HG03460 (cell line): ENCODE measurements around the gene NR3C2.

ENCODE experiments used
- ATAC-seq: cut with Tn5 transposase; IDR thresholded peaks from one replicate; pipeline ENCODE4 v1.9.1; 2021; ENCODE audit not compliant: unreplicated experiment

Gene NR3C2

DNA sequence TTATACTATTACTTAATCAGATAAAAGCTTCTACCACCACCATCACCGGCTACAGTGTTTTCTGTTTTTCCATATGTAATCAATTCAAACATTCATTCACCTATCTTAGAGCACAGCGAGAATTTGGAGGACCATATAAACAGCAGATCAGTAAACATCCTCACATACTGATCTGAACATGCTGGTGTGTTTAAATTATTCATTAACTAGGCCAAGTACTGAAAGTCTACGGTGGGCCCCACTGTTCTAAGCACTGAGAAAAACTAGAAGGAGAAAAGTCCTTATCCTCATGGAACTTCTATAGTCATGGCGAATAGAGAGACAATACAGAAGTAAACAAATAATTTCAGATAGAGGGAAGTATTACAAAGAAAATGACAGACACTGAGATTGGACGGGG is 176.6 kb downstream of the NR3C2 start:
- no peak for ATAC-seq

DNA sequence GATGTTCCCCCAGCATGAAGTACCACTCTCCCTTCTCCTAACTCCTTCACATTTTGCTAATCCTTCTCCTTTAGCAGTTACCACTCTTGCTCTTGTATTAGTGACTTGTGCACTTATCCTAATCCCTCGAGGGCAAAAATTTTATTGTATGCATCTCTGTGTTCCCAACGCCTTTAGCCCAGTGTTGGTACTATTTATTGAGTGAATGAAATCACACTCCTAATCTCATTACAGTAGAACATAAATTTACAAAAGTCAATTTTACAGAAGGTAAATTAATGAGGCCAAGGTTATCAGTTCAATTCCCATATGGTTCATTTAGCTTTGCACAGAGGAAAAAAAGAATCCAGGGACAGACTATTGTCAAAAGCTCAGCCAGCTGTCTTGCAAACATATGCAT is 178.4 kb downstream of the NR3C2 start:
- no peak for ATAC-seq

- no peak for ATAC-seq
These were observed 179.1 kb downstream of the NR3C2 start for GRCh38 chr4:148263127-148263526.

DNA sequence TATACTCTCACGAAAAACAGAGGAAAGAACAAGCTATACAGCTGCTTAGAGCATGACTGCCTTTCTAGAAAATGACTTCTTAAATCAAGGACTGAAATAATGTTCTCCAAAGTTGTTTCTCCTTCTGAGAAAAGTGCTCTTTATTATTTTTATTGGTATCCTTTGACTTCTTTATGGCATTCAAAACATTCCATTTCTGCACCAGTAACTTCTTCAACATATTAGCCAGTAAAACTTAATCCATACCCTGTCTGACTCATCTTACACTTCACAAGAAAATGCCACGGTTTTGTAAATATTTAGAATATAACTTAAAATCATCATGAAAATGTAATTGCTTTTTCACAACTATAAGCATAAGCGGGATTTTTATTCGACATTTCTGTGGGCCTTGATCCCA is 180.4 kb downstream of the NR3C2 start:
- ATAC-seq = no peak

DNA sequence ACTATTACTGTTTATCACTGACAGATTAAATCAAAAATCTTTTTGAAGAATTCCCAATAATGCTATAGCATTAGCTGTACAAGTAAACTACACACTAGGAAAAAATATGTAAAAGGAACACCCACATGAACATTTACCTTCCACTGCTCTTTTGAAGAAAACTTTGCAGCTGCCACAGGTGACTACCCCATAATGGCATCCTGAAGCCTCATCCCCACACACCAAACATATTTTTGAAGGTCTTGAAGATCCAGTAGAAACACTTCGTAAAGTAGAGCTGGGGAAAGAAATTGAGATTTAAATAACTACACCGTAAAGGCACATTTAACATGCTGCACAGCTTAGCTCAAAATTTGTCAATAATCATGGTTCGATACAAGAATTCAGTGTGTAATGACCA is 182.4 kb downstream of the NR3C2 start:
- ATAC-seq = no peak

GRCh38 chr4:148258535-148258934 is 183.7 kb downstream of the NR3C2 start:
- ATAC-seq = no peak

- no peak for ATAC-seq
These were observed 186.9 kb downstream of the NR3C2 start for GRCh38 chr4:148255344-148255720.

- ATAC-seq = no peak
These were observed 187.4 kb downstream of the NR3C2 start for GRCh38 chr4:148254621-148255343.

GRCh38 chr4:148253768-148254167 is 188.4 kb downstream of the NR3C2 start:
- no peak for ATAC-seq

DNA sequence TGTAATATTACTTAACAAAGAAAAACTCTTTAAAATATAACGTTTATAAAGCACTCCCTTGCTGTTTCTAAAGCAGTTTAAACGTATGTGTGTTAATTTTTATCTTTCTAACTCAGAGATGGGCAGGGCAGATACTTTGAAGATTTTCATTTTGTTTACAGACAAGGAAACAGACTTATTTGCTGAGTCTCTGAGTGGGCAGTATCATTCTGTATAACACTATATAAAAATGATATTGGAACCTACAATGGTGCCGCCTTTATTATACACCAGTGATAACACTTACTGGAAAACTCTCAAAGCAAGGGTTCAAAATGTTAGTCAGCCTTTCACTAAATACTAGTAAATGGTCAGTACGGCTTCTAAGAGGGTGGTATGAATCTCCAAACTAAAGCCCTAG is 193.4 kb downstream of the NR3C2 start:
- ATAC-seq = no peak

GRCh38 chr4:148245015-148245414 is 197.2 kb downstream of the NR3C2 start:
- no peak for ATAC-seq

- ATAC-seq = no peak
These were observed 198.4 kb downstream of the NR3C2 start for GRCh38 chr4:148243837-148244236.

DNA sequence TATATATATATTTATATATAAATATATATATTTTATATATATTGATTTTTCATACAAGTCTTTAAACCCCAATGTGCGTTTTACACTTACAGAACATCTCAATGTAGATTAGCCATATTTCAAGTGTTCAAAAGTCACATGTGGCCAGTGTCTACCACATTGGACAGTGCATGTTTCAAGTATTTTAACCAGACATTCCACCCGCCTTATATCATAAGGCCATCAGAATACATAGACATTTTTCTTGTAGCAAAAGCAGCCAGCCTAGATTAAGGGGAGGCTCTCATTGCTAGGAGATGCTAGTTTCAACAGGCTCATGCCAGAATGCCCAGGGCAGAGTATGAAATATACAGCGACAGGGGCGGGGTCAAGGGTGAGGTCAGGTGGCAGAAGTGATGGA is 202.0 kb downstream of the NR3C2 start:
- no peak for ATAC-seq

- no peak for ATAC-seq
These were observed 202.7 kb downstream of the NR3C2 start for GRCh38 chr4:148239494-148239985.

GRCh38 chr4:148238811-148239493 is 203.3 kb downstream of the NR3C2 start:
- ATAC-seq = no peak

- no peak for ATAC-seq
These were observed 204.1 kb downstream of the NR3C2 start for GRCh38 chr4:148238086-148238485.

- no peak for ATAC-seq
These were observed 206.4 kb downstream of the NR3C2 start for GRCh38 chr4:148235809-148236208.

- ATAC-seq = no peak
These were observed 212.4 kb downstream of the NR3C2 start for GRCh38 chr4:148229798-148230197.

GRCh38 chr4:148229028-148229427 is 213.2 kb downstream of the NR3C2 start:
- no peak for ATAC-seq

GRCh38 chr4:148227147-148227546 is 215.1 kb downstream of the NR3C2 start:
- ATAC-seq = no peak

- ATAC-seq = no peak
These were observed 215.9 kb downstream of the NR3C2 start for GRCh38 chr4:148226341-148226740.

- ATAC-seq = no peak
These were observed 216.6 kb downstream of the NR3C2 start for GRCh38 chr4:148225639-148226038.

DNA sequence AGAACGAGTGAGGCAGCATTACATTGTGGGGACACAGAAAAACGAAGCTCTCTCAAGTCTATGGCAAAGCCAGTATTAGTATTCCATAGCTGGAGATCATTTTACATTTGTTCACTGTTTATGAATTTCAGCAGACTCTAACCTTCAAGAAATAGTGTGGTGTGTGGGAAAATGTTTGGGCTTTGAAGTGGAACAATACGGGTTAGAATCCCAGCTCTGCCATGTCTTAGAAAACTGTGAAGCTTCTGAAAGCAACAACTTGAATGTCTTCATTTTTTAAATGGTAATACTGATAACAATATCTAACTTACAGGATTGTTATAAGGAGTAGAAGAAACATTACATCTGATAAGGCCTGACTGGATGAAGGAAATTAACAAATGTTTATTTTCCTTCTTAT is 217.7 kb downstream of the NR3C2 start:
- ATAC-seq = no peak
